Caki2 (cell line): ENCODE measurements around the gene SLC12A4. TPM values are rescaled to one million over a fixed set of nuclear protein-coding genes. Genes with fewer than 3 reads are reported as not detected.
"Not testable (repeated sequence)": the region's sequence is repeated elsewhere in the genome, so short reads cannot be mapped to it uniquely, and the experiment has no call there.

Experiments
- DNase-seq: peaks from one replicate; pipeline ENCODE4 v3.0.0-alpha.2; 2015; ENCODE audit warnings: low read depth
- in situ Hi-C: cut with HindIII; loops from 2 replicates; pipeline ENCODE4 v1.10.0; 2016; ENCODE audit warnings: low sequenced_read_pairs, low pct_unique_long_range_greater_than_20kb, mixed read lengths
- total RNA-seq: library from RNA; depleted of rRNA; stranded (reverse); fragments of >200 nt; shearing (Covaris generic); gene quantifications from 2 replicates; pipeline ENCODE4 v1.2.3, GENCODE V29; 2014; ENCODE audit warnings: low replicate concordance

SLC12A4 gene
- total RNA-seq, 1 experiment from 2014 or later, result 19.8 TPM

GRCh38 chr16:67946128-67946569, 22.3 kb downstream of the SLC12A4 start:
- no peak for DNase-seq
- in situ Hi-C loops, result no loop called here

DNA sequence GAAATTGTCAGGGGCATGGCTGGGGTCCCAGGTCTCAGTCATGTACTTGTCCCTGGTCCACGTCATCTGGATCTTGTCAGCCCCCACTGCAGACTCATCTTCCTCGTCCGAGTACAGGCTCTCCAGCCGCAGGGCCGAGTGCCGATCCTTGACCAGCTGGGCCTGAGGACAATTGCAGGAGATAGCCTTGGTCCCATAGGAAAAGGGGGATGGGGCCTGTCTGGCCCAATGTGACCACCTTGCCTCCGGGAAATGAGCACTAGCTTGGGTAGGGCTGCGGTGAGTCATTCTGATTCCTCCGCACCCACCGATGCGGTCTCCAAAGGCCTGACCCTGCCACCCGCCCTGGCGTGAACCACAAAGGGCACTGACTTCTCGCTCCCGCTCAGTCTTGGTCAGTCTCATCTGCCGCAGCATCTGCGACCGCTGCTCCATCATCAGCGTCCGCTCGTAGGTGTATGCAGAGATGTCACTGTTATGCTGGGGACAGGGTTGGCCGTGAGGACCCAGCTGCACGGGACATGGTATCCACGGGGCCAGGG, 23.0 kb downstream of the SLC12A4 start:
- in situ Hi-C loops, result no loop called here
- DNase-seq, result no peak

DNA sequence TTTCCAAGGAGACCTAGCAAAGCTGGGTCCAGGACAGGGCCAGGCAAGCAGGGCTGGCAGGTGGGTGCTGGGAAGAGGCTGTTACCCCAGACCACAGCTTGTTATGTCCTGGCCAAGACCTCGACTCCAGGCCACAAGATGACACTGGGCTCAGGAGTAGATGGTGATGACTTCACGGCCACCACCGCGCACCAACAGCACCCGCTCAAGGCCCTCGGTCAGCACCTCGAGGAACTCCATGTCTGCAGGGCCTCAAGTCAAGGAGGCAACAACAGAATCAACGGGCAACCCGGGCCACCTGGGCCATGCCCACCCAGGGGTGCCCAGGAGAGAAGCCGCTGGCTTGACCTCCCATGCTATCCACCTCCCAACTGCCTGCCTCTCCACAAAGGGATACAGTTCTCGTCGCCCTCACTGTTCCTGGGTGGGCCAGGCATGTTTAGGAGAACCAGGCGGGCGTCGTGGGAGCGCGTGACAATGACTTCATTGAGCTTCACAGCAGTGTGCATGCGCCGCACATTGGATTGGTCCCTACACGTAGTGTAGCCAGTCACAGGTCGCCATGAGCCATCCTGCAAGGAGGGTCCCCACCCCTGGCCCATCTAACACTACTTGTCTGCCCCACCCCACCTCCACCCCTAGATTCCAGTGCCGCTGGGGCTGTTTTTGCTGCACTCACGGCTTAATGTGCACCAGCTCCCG, 23.6 kb downstream of the SLC12A4 start:
- in situ Hi-C loops, result no loop called here

GRCh38 chr16:67943619-67944504, 24.6 kb downstream of the SLC12A4 start, which contains the start of gene LCAT:
LCAT (minus strand) TSS chr16:67944120; CDS start chr16:67944101, 19 bp downstream.
- in situ Hi-C loops, result no loop called here
- DNase-seq, result no peak

More for the DNA sequence above, 23.6 kb downstream of the SLC12A4 start:
- no peak for DNase-seq

DNA sequence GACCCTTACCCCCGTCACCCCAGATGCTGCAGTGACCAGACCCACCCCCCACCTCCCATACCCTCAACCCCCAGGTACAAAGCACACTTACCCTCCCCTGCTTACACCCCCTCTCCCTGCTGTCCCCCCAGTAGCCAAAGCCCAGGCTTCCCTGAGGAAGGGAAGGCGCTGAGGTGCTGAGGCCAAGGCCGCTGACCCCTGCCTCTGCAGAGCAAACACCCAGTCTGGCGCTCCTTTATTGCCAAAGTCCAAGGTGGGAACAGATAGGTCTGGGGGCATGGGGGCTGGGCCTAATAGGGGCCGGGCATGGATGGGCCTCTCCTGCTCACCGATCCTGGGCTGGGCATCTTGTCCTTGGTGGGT, 25.2 kb downstream of the SLC12A4 start:
- in situ Hi-C loops, result no loop called here
- DNase-seq, result no peak

DNA sequence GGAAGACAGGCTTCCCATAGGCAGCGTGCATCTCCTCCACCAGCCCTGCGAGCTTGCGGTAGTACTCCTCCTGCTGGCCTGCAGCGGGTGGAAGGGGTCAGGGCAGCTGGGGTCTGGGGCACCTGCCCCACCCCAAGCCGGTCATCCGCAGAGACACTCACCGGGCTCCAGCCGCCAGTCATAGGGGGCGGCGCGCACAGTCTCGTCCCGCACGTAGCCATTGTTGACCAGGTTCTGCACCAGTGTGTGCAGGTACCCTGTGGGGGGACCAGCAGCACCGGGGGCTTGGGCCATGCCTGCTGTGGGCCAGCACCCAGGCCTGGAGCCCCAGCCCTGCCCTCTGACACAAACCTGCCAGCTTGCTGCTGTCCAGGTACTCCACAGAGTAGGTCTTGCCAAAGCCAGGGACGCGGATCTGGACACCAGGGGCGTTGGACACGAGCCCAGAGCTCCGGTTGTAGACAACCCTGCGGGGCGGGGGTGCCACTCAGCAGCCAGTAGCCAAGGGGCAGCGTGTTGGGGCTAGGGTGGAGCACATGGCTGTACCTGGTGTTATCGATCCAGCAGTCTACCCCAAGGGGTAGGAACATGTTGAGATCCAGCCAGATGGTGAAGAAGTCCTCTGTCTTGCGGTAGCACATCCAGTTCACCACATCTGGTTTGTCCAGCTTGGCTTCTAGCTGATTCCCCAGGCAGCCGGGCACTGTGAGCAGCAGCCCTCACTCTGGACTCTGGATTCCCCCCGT, 25.8 kb downstream of the SLC12A4 start:
- in situ Hi-C loops, result no loop called here

GRCh38 chr16:67942200-67942509, 26.3 kb downstream of the SLC12A4 start:
- in situ Hi-C loops, result no loop called here
- peak; percentile 31 for DNase-seq

More for the DNA sequence above, 25.8 kb downstream of the SLC12A4 start:
- no peak for DNase-seq

GRCh38 chr16:67941469-67942199, 26.8 kb downstream of the SLC12A4 start:
- DNase-seq, result no peak
- in situ Hi-C loops, result no loop called here

GRCh38 chr16:67940446-67941089, 27.9 kb downstream of the SLC12A4 start:
- no peak for DNase-seq
- in situ Hi-C loops, result no loop called here

GRCh38 chr16:67939507-67940445, 28.7 kb downstream of the SLC12A4 start:
- no peak for DNase-seq
- in situ Hi-C loops, result no loop called here

DNA sequence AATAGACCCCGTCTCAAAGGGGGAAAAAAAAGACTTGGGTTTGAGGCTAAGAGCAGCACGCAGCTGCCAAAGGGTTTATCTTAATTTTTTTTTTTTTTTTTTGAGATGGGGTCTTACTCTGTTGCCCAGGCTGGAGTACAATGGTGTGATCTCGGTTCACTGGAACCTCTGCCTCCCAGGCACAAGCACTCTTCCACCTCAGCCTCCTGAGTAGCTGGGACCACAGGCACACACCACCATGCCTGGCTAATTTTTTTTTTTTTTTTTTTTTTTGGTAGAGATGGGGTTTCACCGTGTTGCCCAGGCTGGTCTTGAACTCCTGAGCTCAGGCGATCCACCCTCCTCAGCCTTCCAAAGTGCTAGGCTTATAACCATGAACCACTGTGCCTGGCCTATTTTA, 30.7 kb downstream of the SLC12A4 start:
- DNase-seq, in situ Hi-C loops: not testable (repeated sequence)

DNA sequence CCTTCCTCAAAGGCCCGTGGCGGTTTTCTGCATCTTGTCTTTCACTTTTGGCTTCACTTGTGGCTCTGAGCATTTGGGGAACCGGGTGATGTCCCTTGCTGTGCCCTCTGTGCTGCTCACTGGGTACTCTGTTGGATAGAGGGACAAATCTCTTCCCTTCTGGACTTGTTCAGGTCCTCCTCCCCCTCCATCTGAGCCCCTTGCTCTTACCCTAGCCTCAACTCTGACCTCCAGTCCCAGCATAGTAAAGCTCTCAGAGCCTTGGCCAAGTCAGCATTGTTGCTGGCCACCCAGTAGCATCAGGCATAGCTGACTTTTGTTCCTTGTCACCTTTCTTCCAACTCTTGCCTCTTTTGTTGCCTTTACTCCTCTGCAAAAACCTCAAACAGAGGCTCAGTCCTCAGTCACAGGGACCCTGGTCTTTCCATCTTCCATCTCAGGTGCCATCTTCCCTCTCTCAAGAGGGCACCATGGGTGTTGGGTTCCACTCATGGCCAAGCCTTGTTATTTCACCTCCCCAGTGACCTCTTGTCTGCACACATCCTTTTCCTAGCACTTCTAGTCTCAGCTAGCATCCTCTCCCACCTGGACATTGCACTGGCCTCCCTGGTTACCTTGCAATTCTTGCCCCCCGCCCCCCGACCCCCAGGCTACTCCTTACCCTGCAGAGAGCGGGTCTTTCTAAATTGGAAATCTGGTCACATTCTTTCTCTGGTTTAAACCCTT, 31.4 kb downstream of the SLC12A4 start:
- in situ Hi-C loops, result no loop called here
- DNase-seq, result peak; percentile 22

- in situ Hi-C loops, result no loop called here
- peak; percentile 57 for DNase-seq
Observed at GRCh38 chr16:67936124-67936879, 32.1 kb downstream of the SLC12A4 start, which contains the start of gene PSMB10. PSMB10 (minus strand) TSS chr16:67936850; CDS start chr16:67936749, 101 bp downstream.

DNA sequence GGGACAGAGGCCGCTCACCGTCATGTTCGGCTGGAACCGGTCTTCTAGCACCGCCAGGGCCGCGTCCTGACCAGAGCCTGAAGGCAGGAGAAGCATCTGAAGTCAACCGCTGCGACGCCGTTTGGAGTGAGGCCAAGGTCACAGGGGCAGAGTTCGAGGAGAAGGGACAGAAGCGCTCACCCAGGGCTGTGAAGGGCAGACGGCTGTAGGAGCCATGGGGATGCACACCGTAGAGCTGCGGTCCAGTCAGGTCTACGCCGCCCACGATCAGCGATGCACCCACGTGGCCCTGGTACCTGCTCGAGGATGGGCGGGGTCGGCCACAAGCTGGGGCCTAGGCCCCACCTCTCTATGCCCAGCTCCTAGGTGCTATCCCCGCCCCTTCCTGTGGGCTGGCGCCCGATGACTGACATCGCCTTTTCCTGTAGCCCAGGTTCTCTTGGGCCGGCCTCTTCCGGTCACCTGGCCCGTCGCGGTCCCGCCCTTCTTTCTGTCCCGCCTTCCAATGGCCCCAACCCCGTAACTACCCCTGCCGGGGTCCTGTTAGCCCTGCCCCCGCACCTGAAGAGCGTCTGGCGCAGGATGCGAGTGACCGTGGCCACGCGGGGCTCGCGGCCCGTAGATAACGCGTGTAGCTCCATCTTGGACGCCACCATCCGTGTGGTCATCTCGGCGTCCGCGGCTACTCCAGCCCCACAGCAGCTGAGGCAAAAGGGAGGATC, 32.9 kb downstream of the SLC12A4 start:
- peak; percentile 95 for DNase-seq
- in situ Hi-C loops, result no loop called here

DNA sequence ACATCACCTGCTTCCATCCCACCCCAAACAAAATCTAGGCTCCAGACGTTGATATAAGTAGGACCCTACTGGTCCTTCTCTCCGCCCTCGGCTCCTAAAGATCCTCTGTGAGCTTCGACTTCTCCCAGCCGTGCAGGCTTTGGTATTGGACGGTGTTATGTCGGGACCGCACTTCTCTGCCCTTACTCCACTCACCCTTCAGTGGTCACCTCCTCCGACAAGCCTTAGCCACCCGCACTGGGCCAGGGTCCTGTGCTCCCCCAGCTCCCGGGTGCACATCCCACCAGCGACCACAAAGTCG, 33.4 kb downstream of the SLC12A4 start:
- DNase-seq, result no peak
- in situ Hi-C loops, result no loop called here
